Tibial nerve (tissue), 4 donors: ENCODE data around the gene ILF3.

Experiments used
- EP300 ChIP-seq, 2 donors: sonication (generic); formaldehyde crosslinking; IDR thresholded peaks; one replicate each; pipeline ENCODE4 v1.6.1; 2017; ENCODE audit warnings: antibody characterized with exemption in 2 of 2, mild to moderate bottlenecking in 1 of 2
- TF ChIP-seq, protein P1 (sequence below), 5 experiments: fragments of 200-600 bp in 3 of 5; fragments of 450-650 bp in 2 of 5; sonication (generic) in 3 of 5; IDR thresholded peaks; one replicate each; pipeline ENCODE4 v1.5.1; 2016 to 2019; ENCODE audit warnings: antibody characterized with exemption in 5 of 5, mild to moderate bottlenecking in 3 of 5, moderate library complexity in 2 of 5

GRCh38 chr19:10712754-10713153 lies 58.6 kb downstream of the ILF3 start:
- TF ChIP-seq, protein P1, sequence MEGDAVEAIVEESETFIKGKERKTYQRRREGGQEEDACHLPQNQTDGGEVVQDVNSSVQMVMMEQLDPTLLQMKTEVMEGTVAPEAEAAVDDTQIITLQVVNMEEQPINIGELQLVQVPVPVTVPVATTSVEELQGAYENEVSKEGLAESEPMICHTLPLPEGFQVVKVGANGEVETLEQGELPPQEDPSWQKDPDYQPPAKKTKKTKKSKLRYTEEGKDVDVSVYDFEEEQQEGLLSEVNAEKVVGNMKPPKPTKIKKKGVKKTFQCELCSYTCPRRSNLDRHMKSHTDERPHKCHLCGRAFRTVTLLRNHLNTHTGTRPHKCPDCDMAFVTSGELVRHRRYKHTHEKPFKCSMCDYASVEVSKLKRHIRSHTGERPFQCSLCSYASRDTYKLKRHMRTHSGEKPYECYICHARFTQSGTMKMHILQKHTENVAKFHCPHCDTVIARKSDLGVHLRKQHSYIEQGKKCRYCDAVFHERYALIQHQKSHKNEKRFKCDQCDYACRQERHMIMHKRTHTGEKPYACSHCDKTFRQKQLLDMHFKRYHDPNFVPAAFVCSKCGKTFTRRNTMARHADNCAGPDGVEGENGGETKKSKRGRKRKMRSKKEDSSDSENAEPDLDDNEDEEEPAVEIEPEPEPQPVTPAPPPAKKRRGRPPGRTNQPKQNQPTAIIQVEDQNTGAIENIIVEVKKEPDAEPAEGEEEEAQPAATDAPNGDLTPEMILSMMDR (IDR thresholded peaks at IDR 0.05), result no peak
- no peak for TF ChIP-seq EP300 (IDR thresholded peaks at IDR 0.05)
